AG08396 (cell line): ENCODE data around the gene MPPED2.

Experiments
- DNase-seq: peaks from one replicate; pipeline ENCODE4 v3.0.0; 2012; ENCODE audit warnings: low spot score, mixed read lengths

The MPPED2 gene

DNA sequence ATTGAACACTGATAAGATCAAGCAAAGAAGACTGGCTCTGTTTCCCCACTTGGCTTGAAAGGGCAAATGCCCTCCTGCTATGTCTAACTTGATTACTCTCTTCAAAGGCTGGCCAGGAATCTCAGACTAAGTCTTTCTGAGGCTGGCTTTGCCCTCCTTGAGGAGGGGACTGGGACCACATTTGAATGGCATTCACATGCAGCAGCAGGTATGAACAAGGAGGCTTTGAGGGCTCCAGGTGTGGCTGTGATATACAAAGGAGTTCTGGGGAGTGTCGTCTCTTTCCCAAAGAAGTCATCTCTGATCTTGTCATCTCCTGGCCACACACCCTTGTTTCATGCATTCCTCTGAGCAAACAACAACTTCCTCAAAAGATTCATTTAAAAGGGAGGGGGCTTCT lies 132.4 kb downstream of the MPPED2 start:
- no peak for DNase-seq

DNA sequence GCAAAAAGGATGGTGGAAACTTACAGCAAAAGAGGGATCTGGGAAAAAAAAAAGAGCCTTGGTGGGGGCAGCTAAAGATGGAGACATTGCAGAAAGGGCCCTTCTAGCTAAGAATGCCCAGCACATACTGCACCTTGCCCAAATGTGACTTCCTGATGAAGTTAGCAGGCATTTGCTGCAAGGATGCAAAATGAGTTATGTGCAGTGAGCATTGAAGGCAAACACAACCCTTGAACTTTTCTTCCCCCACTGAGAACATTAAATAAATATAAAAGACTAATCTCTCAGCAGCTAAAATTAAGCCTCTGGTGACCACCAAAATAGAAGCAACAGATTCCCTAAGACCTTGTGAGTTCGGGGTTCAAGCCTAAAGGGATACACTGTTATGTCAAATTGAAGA lies 133.3 kb downstream of the MPPED2 start:
- no peak for DNase-seq

DNA sequence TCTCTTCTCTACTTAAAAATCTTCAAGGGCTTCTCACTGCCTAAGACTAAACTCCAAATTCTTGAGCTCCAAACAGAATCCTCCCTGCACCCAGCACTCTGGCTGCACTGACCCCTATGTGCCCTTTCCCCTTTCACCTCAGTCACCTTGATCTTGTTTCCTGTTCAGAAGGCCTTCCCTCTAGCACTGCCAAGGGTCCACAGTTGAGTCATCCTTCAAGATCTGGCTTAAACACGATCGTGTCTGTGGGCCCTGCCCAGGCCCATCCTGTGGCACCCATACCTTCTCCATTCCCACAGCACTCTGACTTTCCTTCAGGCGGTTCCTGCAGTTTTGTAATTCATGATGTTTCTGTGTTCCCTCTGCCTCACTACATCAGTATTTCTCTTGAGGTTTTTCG lies 134.0 kb downstream of the MPPED2 start:
- DNase-seq, result no peak

DNA sequence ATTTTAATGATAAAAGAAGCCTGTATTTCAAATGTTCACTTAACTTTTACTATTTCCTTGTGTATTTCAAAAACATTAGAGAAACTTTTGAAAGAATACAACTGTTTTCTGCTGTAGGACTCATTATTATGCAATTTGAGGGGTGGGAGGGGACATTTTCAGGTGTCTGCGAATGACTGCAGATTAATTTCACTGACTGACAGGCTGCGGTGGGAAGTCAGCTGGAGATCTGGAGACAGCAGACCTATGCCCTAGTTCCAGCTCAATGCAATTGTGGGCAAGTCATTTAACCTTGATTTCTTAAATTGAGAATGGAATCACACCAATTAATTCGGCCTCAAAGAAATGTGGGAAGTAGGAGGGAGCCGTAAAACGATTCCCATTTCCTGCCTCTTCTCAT lies 134.5 kb downstream of the MPPED2 start:
- no peak for DNase-seq

DNA sequence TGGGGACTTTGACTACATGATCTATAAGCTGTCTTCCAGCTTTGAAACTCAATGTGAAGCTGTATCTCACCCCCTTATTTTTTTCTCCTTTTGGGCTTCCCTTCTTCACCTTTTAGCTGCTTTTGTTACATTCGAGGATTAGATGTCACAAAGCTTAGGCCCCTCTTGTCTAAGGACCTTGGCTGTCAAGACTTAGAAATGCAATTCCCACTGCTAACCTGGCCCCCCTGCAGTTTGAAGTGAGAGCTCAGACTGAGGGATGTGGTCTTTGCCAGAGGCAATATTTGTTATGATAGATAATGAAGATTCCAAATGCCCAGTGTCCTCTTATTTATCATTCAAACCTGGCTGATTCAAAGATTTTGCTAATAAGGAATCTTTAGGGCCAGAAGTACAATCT lies 135.0 kb downstream of the MPPED2 start:
- DNase-seq, result no peak

DNA sequence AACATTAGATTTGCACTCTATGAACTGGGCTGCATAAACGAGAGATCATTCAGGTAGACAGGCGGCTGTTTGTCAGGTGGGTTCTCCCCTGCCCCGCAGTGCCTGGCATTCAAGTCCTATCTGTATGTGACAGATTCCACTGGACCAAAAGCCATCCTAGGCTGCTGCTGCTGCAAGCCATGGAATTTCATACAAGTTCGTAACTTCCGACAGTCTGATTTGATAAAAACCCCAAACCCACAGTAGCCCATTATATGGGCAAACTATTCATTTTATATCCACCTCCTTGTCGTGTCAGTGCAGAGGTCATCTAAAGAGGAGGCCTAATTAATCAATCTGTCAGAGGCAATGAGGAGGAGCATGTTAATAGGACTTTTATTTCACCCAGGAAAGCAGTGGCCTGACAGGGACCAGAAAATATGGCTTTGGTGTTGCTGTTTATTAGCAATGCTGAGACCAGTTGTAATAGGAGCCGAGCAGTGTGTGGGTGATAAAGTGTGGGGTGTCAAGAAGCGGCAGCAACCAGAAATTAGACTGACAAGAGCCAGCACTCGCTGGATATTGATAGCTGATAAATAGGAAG lies 139.0 kb downstream of the MPPED2 start:
- no peak for DNase-seq

DNA sequence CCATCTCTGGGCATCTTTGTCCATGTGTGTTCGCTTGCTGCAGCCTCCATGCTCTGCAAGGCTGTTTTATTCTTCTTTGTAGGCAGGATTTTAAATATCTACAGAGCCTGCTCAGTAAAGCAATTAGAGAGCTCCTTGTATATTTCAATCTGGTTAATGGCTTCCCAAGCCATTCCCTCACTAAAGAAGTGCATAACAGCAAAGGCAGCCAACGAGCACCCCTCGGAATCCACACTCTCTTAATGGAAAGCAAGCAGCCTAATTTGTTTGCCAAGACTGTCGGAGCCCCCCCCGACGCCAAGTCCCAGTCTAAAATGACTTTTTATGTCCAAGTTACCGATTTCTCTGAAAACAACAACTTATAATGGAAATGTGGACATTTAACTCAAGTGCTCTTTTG lies 139.6 kb downstream of the MPPED2 start:
- DNase-seq, result no peak

DNA sequence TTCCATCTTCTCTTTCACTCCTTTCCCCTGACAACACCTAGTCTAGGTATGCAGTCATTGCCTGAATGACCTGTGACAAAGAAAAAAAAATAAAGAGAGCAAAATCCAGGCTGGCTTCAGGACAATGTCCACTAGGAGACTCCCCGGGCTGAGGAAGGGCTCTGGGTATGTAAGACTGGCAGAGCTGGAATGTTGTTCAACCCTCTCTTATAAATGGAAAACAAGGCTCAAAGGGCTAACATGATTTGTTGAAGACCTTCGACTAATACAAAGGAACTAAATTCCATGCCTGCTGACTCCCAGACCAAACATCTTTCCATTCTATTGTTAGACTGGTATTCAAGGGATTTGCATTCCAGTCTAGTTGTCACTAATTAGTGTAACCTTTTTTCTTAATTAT lies 141.1 kb downstream of the MPPED2 start:
- DNase-seq, result no peak

DNA sequence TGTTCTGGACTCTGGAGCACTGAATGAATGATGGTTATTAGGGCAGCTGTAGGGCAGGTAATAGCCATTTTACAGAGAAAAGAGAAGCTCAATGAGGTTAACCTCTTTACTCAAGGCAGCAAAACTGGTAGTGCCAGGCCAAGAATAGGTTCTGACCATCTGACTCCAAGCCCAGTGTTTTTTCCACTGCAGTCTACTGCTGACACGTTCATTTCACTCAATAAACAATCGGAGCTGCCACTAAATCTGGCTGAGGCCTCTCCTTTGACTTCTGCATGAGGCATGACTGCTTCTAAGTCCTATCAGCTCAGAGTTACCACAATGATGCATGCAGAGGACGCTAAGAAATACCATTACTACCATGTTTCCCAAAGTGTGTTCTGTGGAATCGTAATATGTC lies 145.6 kb downstream of the MPPED2 start:
- no peak for DNase-seq

DNA sequence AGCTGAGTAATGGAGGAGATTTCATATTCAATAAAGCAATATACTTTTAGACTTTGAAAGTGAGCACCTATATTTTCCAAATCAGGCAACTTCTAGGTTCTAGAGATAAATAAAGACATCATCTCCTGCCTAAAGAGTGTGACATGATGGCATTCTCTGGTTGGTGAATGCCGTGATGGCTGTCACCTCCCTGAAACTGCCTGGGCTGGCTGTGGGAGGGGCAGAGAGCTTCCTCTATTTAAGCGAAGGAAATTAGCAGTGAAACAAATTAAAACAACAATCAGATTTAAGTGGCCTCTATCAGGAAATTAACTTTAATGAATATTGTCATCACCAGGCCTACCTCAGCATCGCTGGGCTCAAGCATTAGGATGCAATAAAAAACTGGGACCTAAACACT lies 149.4 kb downstream of the MPPED2 start:
- no peak for DNase-seq

DNA sequence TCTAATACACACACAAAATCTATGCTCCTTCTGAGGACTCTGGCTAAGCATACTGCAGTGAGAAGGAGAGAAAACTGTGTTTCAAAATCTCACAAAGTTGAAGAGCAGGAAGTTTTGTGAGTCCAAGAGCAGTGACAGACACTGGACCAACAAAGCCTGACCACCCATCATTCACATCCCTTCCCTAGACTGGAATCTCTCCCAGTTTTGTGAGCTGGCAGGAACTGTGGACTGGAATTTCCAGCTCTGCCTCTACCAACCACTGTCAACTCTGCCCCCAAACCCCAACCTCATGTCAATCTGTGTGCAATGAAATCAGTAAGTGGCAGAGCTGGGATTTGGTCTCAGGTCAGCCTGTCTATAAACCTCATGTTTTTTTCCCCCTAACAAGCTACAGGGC lies 150.7 kb downstream of the MPPED2 start:
- DNase-seq, result no peak

DNA sequence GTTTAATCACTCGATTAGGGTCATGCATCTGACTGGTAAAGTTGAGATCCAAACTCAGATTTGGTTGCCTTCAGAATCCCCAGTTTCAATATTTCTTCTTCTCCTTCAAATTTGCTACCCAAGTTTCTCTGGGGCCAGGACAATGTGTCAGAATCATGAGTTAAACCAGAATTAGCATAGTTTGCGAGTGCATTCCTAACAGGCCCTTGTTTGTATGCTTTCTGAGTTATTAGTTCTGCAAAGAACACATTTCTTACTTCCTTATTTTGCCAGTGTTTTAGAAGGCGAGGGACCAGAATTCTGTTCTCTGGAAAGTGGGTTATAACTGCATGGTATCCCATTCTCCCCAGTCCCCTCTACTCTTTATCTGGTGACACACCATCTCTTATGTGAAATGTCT lies 151.3 kb downstream of the MPPED2 start:
- no peak for DNase-seq

DNA sequence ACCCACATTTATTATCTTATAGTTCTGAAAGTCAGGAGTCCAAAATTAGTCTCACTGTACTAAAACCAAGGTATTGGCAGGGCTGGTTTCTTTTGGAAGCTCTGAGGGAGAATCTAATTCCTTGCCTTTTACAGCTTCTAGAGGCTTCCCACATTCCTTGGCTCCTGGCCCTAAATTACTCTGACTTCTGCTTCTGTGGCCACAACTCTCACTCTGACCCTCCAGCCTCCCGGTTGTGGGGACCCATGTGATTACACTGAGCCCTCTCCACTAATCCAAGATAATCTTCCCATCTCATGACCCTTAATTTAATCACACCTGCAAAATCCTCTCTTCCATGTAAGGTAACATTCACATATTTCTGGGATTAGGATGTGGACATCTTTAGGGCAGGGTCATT lies 152.3 kb downstream of the MPPED2 start:
- DNase-seq, result no peak

DNA sequence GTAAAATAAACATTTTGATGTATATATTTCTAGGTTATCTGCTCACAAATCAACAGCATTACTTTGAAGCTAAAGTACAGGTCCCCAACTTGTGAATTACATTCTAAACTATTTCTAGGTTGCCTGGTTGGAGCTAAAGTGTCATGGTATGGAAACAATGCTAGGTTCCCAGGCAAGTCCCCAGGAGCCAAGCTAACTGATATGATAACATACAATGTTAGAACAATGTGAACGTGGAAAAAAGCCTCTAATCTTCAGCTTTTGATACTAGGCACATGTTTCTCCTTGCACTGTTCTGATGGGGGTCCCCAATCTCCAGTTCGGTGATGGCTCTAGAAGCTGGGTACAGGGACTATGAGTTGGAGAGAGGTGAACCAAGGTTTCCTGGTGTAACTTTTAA lies 153.4 kb downstream of the MPPED2 start:
- no peak for DNase-seq

DNA sequence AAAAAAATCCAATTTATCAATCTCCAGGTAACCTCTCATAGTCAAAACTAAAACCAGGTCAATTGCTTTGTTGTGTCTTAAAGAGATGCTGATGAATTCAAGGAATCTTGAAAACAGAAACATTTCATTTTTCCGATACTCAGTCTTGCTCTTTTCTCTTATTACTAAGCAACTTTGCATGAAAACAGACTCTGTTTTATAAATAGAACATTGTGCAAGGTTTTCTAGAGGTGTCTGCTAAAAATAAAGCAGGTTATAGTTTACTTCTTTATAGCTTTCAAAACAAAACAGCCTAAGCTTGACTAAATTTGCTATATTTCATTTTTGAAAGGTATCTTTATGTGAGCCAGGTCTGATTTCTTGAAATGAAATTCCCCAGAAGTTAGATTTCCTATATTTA lies 154.0 kb downstream of the MPPED2 start:
- DNase-seq, result no peak

DNA sequence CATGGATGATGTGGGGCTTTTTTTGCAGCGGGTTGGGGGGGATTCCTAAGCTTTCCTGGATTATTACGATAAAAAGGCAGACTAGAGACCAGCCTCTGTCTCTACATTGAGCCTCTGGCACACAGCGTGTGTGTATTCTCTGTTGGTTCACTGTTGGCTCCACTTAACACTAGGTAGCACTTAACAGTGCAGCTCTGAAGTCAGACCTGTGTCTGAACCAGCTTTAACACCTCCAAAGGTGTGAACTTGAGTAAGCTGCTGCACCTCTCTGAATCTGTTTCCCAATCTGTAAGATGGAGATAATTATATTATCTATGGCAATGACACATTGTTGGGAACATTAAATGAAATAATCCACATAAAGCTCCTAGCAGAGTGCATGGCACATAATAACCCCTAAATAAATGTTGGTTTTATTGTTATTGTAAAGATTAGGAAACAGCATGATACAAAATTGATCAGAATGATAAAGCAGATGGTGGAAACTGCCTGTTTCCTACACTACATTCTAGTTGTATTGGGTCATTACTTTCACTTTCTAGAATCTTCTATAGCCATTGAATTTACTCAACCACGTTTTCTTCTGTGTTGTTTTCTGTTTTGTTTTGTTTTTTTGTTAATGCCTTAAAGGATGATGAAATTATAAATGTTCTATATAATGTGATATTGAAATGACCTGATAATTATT lies 154.9 kb downstream of the MPPED2 start:
- DNase-seq, result no peak

DNA sequence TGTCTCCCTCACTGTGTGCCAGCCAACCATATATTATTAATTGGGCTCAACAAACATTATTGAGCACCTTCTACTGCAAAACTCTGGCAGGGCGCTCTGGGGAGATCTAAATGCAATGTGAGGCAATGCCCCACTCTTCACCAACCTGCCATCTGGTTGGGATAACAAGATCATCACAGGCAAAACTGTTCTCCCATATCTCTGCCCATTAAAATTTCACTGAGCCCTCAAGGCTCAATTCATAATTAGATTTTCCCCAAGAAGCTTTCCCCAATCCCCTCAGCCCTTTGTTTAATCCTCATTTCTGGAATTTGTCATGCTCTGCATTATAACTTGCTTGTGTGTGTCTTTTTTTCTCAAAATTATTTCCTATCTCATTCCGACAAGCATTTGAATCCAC lies 156.6 kb downstream of the MPPED2 start:
- DNase-seq, result no peak

DNA sequence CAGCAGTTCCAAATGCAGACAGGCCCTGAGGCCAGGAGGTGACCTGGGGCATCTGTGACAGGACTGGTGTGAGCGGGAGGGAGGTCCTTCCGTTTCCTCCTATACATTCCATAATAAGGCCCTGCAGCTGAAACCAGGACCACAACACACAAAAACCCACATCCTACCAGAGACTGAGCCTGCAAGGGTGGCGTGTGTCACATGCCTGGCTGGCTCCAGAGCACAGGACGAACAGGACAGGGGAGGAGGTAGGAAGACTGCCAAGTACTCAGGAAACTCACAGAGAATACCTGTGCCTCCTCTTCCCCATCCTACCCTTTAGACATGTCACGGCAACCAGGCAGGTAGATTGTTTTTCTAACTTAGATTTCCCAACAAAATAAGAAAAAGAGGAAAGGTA lies 159.4 kb downstream of the MPPED2 start:
- DNase-seq, result no peak

DNA sequence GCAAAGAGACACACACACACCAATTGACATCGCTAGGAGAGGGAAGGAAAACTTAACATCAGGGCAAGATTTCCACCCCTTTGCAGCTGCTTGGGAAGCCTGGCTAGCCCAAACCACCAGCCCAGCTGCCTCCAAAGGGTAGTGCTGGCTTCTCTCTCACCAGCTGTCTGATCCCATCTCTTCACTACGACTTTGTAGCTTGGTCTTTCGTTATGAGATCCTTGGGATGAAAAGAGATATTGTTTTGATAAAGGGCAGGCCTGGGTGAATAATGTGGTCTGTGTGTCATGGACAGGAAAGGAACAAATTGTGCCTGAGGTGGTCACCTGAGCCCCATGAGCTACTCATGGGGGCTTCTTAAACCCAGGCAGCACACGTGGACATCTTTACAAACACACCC lies 161.3 kb downstream of the MPPED2 start:
- no peak for DNase-seq

DNA sequence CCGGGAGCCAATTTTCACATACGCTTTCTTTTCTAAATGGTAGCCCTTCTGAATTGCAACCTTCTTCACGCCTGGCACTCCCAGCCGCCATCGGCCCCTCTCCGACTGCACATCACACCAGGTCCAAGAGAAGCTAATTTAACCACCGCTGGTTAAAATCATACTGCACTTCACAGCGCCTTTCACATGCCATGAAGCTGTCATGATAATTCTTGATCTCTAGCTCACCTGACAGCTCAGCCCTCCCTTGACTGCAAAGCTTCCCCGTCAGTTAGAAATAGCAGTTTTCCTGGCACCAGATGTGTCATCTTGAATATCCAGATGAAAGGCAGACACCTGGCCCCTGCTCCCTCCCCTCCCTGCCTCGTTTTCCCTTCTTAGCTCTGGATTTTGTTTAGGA lies 161.8 kb downstream of the MPPED2 start:
- DNase-seq, result no peak

DNA sequence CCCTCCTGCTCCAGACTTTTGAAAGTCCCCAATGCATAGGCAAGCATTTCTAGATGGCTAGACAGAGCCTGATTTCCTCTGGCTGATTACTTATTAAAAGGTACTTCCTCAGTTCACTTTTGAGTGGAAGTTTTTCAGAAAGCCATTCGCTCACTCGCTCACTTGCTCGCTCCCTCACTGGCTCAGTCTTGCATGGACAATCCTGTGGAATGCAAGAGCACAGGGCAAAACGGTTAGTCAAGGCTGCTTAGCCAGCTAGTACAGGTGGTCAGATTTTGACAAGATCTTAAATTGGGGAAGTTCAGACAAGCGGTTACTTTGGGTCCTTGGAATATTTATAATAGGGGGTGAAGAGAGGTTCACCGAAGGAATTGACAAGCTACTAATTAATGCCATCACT lies 162.3 kb downstream of the MPPED2 start:
- DNase-seq, result no peak

DNA sequence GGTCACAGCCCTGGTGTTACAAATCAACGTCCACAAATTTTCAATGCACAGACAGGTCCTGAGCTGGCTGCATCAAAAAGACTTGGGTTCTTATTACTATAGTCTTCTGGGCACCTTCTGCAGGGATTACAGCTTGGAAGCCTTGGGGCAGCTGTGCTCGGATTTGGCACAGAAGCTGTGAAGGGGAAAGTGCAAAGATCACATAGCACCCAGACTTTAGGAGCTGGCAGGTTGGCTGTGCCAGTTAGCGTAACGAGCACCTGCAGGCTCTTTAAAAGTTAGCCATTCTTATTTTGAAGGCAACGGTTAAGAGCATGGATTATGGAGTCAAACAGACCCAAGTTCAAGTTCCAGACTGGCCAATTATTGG lies 162.9 kb downstream of the MPPED2 start:
- DNase-seq, result no peak

DNA sequence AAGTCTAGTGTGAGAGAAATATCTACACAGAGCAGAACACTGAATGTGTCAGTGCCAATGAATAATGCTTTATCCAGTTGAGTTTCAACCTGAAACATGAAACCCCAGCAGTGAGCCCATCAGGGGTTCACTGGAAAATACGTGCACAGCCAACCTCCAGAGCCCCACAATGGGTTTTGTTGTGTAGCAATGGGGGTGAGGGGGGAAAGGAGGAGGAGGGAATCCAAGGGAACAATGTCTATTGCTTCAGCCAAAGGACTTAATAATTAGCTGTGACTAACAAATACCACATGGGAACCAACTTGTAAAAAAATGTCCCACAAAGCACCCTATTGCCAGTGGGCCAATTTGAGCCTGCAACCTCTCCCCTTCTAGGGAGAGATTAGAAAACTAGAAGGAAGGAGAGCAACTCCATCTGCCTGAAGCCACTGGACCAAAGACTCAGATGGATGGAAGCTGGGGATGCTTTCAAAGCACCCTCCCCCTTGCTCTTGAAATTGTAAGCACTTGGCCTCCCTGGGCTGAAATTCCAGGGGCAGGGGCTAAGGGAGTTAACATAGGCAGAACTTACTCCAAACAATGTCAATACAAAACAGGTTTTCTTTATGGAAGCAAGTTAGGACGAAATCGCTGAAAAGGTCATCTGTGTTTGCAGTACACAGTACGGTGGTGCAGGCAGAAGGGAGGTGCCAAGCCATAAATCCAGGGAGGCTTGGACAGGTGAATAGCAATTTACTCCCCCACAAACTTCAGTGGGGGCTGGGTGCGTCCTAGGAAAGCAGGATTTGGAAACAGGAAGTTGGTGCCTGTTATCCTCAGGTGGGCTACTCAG lies 163.5 kb downstream of the MPPED2 start:
- DNase-seq, result no peak
